BLaER1 treated with 17β-estradiol and CSF1 and Interleukin-3, amounts not matched to agents 10 nM and 100 nM (cell line): Measurements from ENCODE around the gene BRPF1.
A peak's percentile ranks its signal among the peaks of the same experiment; 100 is the strongest.
"Not testable (repeated sequence)": the region's sequence is repeated elsewhere in the genome, so short reads cannot be mapped to it uniquely, and the experiment has no call there.

ENCODE experiments used
- H3K27ac ChIP-seq, 11 experiments: shearing (Covaris generic); formaldehyde crosslinking; 2 replicates each; pipeline ENCODE4 v1.8.1; 2022
- H3K27me3 ChIP-seq, 11 experiments: shearing (Covaris generic); formaldehyde crosslinking; 2 replicates each; pipeline ENCODE4 v1.8.1; 2022
- H3K36me3 ChIP-seq, 11 experiments: shearing (Covaris generic); formaldehyde crosslinking; 2 replicates each; pipeline ENCODE4 v1.8.1; 2022
- H3K4me1 ChIP-seq, 10 experiments: shearing (Covaris generic); formaldehyde crosslinking; 2 replicates each; pipeline ENCODE4 v1.8.1; 2022
- H3K4me2 ChIP-seq, 11 experiments: shearing (Covaris generic); formaldehyde crosslinking; 2 replicates each; pipeline ENCODE4 v1.8.1; 2022
- H3K4me3 ChIP-seq, 10 experiments: shearing (Covaris generic); formaldehyde crosslinking; 2 replicates each; pipeline ENCODE4 v1.8.1; 2022
- H3K9ac ChIP-seq, 11 experiments: shearing (Covaris generic); formaldehyde crosslinking; 2 replicates each; pipeline ENCODE4 v1.8.1; 2022
- H3K9me3 ChIP-seq, 11 experiments: shearing (Covaris generic); formaldehyde crosslinking; replicated peaks in 1 of 11; 2 replicates each; pipeline ENCODE4 v1.8.1; 2022
- H4K20me1 ChIP-seq, 11 experiments: shearing (Covaris generic); formaldehyde crosslinking; 2 replicates each; pipeline ENCODE4 v1.8.1; 2022
- Cebpa-rat ChIP-seq, 11 experiments: shearing (Covaris generic); IDR thresholded peaks; 2 replicates each; pipeline ENCODE4 v1.8.1; 2022

The BRPF1 gene

DNA sequence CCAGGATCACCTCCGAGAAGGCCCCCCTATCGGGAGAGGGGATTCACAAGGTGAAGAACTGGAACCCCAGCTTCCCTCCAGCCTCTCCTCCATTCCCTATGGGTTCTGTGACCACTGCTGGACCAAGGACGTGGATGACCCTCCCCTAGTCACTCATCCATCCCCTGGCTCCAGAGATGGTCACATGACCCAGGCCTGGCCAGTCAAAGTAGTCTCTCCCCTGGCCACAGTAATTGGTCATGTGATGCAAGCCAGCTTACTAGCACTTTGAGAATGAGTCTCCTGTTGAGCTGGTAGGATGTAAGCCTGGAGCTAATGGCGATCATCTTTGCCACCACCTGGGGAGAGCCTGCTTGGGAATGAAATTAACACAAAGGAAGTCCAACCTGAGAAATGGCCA lies 34.3 kb downstream of the BRPF1 start:
- peaks cover 6 to 48% (median 10%) of the 10 kb centered on the region in 10 experiments; a peak in 15 of 20 replicates for H3K4me1 ChIP-seq
- peak overlapping the region in 1 of 11 experiments; percentile 13; a peak in 1 of 22 replicates for H3K4me2 ChIP-seq
- no peak overlapping the region for H3K4me3 ChIP-seq
- no peak for TF ChIP-seq Cebpa-rat (IDR thresholded peaks at IDR 0.05)
- H3K9me3 ChIP-seq = no peaks in the 10 kb centered on the region
- H4K20me1 ChIP-seq = peaks cover 0 to 29% (median 0%) of the 10 kb centered on the region in 11 experiments; a peak in 5 of 22 replicates
- peaks cover 21 to 29% (median 27%) of the 10 kb centered on the region in 11 experiments for H3K27me3 ChIP-seq
- no peak overlapping the region for H3K9ac ChIP-seq
- no peak overlapping the region for H3K27ac ChIP-seq
- H3K36me3 ChIP-seq = 0 out of 22 replicates have a peak, but pooled peaks cover 0 to under 1% (median 0%) of the 10 kb centered on the region in 11 experiments

GRCh38 chr3:9767418-9767817 lies 35.9 kb downstream of the BRPF1 start:
- Histone ChIP-seq H3K4me1 (peaks cover 6 to 48% (median 10%) of the 10 kb centered on the region in 10 experiments; a peak in 15 of 20 replicates), H3K27ac (no peak overlapping the region), H4K20me1 (peaks cover 0 to 29% (median 0%) of the 10 kb centered on the region in 11 experiments; a peak in 5 of 22 replicates), H3K4me3 (no peak overlapping the region), H3K9ac (no peak overlapping the region), H3K4me2 (peak overlapping the region in 5 of 11 experiments; percentile 5 to 83 (median 68); a peak in 8 of 22 replicates), H3K27me3 (peaks cover 22 to 39% (median 30%) of the 10 kb centered on the region in 11 experiments), H3K36me3 (no peaks in the 10 kb centered on the region), H3K9me3 (no peaks in the 10 kb centered on the region)
- TF ChIP-seq Cebpa-rat (IDR thresholded peaks at IDR 0.05) = no peak

DNA sequence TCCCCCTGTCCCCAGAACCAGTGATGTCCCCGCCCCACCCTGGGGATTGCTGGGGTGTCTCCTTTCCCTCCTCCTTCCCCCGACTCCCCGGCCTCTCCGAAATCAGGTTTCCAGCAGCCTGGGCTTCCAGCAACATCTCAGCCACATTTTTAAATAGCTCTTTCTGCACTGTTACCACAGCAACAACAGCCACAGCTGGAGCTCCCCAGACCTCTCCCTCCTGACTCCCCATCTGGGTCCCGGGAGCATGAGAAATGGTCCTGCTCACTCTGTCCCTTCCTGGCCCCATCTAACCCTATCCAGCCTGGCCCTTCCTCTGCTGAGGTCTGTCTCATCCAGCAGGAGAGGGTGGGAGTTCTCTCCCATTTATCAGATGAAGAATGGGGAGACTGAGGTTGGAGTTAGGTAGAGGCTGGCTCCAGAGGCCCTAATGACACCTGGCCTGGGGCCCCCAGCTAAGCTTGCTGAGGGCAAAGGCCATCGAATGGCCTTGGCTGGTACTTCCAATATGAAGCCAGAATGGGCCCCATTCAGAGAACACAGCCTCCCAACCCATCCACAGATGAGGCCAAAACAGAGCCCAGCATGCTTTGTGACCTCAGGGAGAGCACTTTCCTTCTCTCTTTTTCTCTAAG lies 36.7 kb downstream of the BRPF1 start:
- no peaks in the 10 kb centered on the region for H3K9me3 ChIP-seq
- H3K27ac ChIP-seq = no peak overlapping the region
- H3K4me2 ChIP-seq = peak overlapping the region in 3 of 11 experiments; percentile 76 to 90 (median 83); a peak in 4 of 22 replicates
- no peak overlapping the region for H3K9ac ChIP-seq
- H3K27me3 ChIP-seq = peaks cover 22 to 42% (median 30%) of the 10 kb centered on the region in 11 experiments
- no peaks in the 10 kb centered on the region for H3K36me3 ChIP-seq
- peaks cover 6 to 48% (median 10%) of the 10 kb centered on the region in 10 experiments; a peak in 15 of 20 replicates for H3K4me1 ChIP-seq
- H3K4me3 ChIP-seq = no peak overlapping the region
- H4K20me1 ChIP-seq = peaks cover 0 to 25% (median 0%) of the 10 kb centered on the region in 11 experiments; a peak in 5 of 22 replicates
- TF ChIP-seq Cebpa-rat (IDR thresholded peaks at IDR 0.05) = no peak

DNA sequence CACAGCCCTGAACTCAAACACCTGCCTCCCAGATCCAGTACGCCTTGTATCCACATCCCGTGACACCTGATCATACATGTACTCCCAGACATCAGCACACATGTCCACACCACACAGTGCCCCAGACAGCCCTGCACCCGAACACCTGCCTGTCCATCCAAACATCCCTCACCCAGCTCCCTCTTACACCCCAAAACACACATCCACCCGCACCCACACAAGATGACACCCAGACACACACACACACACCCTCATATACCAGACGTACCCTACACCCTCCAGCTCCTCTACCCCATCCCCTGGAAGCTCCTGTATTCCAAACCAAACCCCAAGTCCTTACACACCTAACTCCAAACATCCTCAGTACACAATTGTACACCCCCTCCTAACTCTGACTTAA lies 37.5 kb downstream of the BRPF1 start:
- Histone ChIP-seq H3K4me1 (peaks cover 6 to 48% (median 10%) of the 10 kb centered on the region in 10 experiments; a peak in 15 of 20 replicates), H3K4me2 (peak overlapping the region in 3 of 11 experiments; percentile 70 to 90 (median 80); a peak in 6 of 22 replicates), H3K27ac (no peak overlapping the region), H3K9me3 (no peaks in the 10 kb centered on the region), H3K27me3 (peaks cover 22 to 42% (median 30%) of the 10 kb centered on the region in 11 experiments), H3K9ac (peak overlapping the region in 4 of 11 experiments; percentile 6 to 62 (median 15); a peak in 2 of 22 replicates), H3K36me3 (no peaks in the 10 kb centered on the region), H4K20me1 (peaks cover 0 to 25% (median 0%) of the 10 kb centered on the region in 11 experiments; a peak in 5 of 22 replicates), H3K4me3 (peak overlapping the region in 2 of 10 experiments; percentile 37 to 49; a peak in 2 of 20 replicates)
- no peak for TF ChIP-seq Cebpa-rat (IDR thresholded peaks at IDR 0.05)

DNA sequence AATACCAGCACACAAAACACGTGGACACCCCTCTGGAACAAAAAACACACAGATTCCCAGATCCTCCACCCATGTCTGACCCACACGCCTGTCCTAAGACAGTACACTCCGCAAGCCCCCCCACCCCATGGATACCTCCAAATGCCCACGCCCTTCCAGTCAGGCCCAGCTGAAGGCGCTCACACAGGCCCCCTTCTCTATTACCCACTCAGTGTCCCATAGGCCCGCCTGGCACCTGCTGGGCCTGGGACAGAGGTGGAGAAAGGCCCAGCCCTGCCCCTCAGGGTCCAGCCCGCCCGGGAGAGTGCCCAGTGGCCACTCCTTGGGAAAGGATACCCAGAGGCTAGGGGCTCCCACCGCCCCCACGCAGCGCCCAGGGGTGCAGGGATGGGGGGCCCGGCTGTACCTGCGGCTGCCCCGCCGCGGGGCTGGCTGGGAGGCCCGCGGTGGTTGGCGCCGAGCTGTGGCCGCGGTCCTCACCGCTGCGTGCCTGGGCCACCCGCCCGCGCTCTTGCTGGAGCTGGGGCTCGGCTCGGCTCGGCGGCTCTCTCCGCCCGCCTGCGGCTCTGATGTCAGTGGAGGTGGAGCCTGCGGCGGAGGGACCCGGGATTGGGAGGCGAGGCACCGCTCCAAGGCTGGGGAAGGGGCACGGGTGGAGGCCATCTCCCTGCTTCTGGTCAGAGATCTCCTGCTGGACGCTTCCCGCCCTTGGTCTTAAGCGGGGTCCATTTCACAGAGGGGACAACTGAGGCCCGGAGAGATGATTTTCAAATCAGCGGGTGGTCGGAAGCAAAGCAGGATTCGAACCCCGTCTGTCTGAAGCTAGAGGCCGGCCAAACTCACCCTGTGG lies 38.1 kb downstream of the BRPF1 start, which contains the start of gene CAMK1:
TSS of gene CAMK1 (minus strand) at position 522 of the 850 bp plus-strand sequence. CDS start 2,198 bp downstream, outside the sequence.
- H3K27me3 ChIP-seq = peaks cover 22 to 42% (median 30%) of the 10 kb centered on the region in 11 experiments
- no peak for TF ChIP-seq Cebpa-rat (IDR thresholded peaks at IDR 0.05)
- peaks cover 6 to 48% (median 10%) of the 10 kb centered on the region in 10 experiments; a peak in 15 of 20 replicates for H3K4me1 ChIP-seq
- peak within 1 kb of the TSS in 4 of 11 experiments; percentile 6 to 62 (median 15); a peak in 3 of 22 replicates for H3K9ac ChIP-seq
- peak within 1 kb of the TSS; percentile 41 to 90 (median 58); a peak in 20 of 22 replicates for H3K4me2 ChIP-seq
- H3K27ac ChIP-seq = no peak within 1 kb of the TSS
- H3K4me3 ChIP-seq = peak within 1 kb of the TSS in 3 of 10 experiments; percentile 37 to 49 (median 37); a peak in 6 of 20 replicates
- H3K9me3 ChIP-seq = no peaks in the 10 kb centered on the region
- peaks cover 0 to 25% (median 0%) of the 10 kb centered on the region in 11 experiments; a peak in 5 of 22 replicates for H4K20me1 ChIP-seq
- no peaks in the 10 kb centered on the region for H3K36me3 ChIP-seq

- H3K4me1 ChIP-seq = peaks cover 6 to 48% (median 10%) of the 10 kb centered on the region in 10 experiments; a peak in 15 of 20 replicates
- H3K9me3 ChIP-seq = no peaks in the 10 kb centered on the region
- H3K27ac ChIP-seq = no peak overlapping the region
- no peak overlapping the region for H3K9ac ChIP-seq
- peak overlapping the region in 5 of 11 experiments; percentile 51 to 90 (median 70); a peak in 6 of 22 replicates for H3K4me2 ChIP-seq
- H4K20me1 ChIP-seq = peaks cover 0 to 25% (median 0%) of the 10 kb centered on the region in 11 experiments; a peak in 5 of 22 replicates
- TF ChIP-seq Cebpa-rat (IDR thresholded peaks at IDR 0.05) = no peak
- H3K27me3 ChIP-seq = peaks cover 22 to 44% (median 30%) of the 10 kb centered on the region in 11 experiments
- no peaks in the 10 kb centered on the region for H3K36me3 ChIP-seq
- 0 out of 20 replicates have a peak overlapping the region, but pooled peaks of 1 of the 10 experiments have one; percentile 37 for H3K4me3 ChIP-seq
Measured at GRCh38 chr3:9770276-9770812, 38.8 kb downstream of the BRPF1 start.

GRCh38 chr3:9771007-9771406 lies 39.5 kb downstream of the BRPF1 start:
- not testable (repeated sequence) for H3K4me3 ChIP-seq, H3K4me2 ChIP-seq, H3K27ac ChIP-seq

More at GRCh38 chr3:9771007-9771406, 39.5 kb downstream of the BRPF1 start:
- H3K9ac ChIP-seq, H3K36me3 ChIP-seq, H3K9me3 ChIP-seq: not testable (repeated sequence)
- Histone ChIP-seq H3K27me3 (peaks cover 22 to 50% (median 31%) of the 10 kb centered on the region in 11 experiments), H3K4me1 (peaks cover 6 to 44% (median 10%) of the 10 kb centered on the region in 10 experiments; a peak in 15 of 20 replicates), H4K20me1 (peaks cover 0 to 25% (median 0%) of the 10 kb centered on the region in 11 experiments; a peak in 5 of 22 replicates)
